Inferior parietal cortex (tissue), 1 donor: Measurements from ENCODE around the gene AMBP.

ENCODE experiments used
- DNase-seq: peaks from one replicate; pipeline ENCODE4 v3.0.0-alpha.2; 2016; ENCODE audit errors: extremely low spot score

AMBP gene

DNA sequence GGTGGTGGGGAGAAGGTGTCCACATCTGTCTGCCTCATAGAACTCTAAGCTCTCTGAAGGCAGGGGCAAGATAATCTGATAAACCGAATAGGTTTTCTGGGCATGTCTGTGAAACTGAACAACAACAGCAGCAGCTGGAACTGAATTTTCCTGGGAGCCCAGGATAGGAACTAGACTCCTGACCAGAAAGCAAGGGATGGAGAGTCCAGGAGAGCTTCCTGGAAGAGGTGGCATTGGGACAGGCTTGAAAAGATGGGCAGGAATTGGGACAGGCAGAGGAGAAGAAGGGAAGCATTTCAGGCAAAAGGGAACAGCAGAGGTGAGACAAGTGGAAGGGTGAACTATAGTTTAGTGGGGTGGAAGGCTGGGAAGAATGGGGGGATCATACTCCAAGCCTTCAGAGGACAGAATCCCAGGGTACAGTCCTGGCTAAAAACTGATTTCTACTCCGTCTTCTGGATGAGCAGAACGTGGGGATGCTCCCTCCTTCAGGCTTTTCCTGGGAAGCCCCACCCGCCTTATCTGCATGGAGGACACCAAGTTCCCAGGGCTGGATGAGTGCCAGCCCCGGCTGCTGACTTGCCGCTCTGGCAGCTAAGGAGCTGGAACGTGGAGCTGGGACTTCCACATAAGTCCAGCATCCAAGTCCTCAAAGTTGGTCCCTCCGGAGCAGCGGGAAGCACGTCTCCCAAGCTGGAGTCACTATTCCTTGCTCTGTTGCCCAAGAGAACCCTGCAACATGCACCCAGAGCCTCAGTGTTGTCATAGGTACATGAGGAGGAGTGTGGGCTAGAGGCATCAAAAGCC is 34.9 kb upstream of the AMBP start:
- no peak for DNase-seq

DNA sequence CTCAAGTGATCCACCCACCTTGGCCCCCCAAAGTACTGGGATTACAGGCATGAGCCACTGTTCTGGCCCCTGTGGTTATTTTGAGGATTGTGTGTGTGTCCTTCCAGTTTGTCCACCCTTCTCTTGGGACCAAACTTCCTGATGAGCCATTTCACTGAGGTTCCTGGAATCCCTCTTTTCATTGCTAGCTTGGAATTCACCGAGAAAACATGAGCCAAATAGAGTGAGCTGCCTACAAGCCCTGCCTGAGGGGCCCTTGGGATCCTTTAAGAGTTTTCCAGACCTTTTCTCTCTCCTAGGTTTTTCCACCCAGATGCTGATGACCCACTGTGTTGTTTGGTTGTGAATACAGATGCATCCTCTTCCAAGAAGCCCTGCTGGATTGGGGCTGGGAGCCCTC is 34.2 kb upstream of the AMBP start:
- no peak for DNase-seq

DNA sequence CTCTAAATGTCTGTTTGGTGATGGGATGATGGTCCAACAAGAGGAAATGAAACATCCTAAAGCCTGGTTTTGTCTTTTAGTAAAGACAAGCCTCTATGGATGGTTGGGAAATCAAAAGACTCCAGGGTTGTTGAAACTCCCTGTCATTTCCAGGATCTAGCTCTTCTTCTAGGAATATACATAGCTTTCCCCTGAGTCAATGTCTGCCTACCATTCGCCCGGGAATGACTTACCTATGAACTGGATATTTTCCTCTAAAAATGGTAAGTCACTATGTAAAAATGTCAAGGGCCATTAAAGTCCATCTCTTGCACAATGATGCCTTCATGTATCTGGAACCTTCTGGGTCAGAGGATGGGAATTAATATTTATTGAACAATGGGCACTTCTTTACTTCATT is 32.1 kb upstream of the AMBP start:
- no peak for DNase-seq

DNA sequence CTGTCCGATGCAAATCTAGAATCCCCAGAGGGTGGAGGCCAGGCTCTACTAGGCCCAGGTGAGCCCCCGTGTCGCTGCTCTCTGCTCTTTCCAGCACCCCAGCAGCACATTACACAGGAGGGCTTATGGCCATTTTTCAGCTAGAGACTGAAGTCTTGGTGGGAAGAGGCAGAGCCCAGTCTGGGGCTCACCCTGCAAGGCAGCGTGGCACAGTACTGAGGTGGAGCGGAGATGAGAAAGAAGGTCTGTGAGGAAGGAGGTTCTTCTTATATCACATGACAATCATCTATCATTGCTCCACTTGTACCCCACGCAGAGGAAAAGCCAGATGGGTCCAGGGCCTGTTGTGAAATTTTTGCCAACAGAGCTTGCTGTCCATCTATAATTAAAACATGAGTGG is 31.0 kb upstream of the AMBP start:
- no peak for DNase-seq

DNA sequence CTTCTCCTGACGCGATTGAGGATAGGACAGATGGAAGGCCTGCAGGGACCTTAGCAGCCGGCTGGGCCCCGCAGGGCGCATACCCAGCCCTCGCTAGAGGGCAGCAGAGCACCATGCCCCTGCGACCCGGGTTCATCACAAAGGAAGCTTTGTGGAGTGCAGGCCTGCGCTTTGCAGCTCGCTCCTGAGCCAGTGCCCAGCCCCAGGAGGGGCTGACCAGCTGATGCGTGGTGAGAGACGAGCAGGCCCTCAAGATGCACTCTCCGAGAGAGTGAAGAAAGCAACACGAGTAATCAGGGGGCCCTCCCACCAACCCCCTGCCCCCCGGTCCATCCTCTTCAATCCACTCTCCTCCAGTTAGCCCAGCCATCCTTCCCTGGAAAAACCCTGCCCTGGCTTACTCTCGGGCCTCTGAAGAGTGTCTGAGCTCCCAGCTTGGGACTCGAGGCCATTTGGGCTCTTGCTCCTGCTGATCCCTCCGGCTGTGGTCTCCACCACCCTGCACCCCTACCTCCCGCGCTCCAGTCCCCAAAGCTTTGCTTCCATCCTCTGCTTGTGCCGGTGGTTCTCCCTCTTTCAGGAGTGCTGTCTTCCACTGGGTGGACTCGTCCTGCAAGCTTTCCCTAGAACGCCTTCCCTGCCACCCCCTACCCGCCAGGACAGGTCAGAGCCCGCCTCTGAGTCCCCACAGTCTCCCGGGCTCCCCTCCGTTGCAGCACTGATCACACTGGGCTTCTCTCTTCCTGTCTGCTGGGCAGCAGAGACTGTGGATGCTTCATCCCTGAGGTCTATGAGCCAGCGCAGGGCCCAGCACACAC is 30.1 kb upstream of the AMBP start:
- peak; percentile 79 for DNase-seq

DNA sequence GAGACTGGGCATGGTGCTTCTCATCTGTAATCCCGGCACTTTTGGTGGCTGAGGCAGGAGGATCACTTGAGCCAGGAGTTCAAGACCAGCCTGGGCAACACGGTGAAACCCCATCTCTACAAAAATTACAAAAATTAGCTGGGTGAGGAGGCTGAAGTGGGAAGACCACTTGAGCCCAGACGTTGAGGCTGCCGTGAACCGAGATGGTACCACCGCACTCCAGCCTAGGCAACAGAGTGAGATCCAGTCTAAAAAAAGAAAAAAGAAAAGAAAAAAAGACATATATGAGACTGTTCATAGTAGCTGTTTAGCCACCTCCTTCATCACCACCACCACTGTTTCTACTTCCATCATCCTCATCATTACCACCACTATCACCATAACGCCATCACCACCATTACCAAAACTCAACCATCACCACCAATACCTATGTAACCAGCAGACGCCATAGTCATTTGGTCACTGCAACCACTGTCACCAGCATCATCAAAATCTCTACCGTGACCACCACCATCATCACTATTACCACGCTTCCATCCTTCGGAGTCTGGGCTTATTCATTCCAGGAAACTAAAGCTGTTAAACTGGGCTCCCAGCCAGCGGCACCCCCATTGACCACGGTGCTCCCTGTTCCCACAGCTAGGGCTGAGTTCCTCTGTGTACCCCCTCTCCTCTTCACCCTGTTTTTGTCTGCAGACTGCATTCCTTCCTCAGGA is 29.3 kb upstream of the AMBP start:
- DNase-seq, result no peak

DNA sequence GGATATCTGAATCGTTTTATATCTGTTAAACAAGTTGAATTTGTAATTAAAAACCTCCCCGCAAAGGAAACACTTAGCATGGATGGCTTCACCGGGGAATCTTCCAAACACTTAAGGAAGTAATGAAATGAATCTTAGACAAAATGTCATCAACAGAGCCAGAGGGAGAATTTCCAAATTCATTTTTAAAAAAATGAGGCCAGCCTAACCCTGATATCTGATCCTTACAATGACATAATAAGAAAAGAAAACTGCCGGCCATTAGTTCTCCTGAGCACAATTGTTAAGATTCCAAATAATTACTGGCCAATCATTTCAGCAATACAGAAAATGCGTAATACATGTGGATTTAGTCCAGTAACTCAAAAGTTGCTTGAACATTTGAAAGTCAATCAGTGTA is 27.1 kb upstream of the AMBP start:
- DNase-seq, result no peak

DNA sequence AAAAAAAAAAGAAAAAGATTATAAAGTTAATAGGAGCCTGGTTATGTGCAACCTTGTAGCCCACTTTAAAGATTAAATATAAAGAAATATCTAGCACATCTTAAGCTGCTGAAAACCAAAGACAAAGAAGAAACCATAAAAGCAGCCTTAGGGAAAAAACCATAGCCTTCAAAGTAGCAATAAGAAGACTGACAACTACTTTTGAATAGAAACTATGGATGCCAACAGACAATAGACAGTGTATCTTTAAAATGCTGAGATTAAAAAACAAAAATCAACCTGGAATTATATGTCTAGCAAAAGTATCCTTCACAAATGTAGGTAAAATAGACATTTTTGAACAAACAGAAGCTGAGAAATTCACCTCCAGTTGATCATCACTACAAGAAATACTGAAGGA is 24.4 kb upstream of the AMBP start:
- no peak for DNase-seq

DNA sequence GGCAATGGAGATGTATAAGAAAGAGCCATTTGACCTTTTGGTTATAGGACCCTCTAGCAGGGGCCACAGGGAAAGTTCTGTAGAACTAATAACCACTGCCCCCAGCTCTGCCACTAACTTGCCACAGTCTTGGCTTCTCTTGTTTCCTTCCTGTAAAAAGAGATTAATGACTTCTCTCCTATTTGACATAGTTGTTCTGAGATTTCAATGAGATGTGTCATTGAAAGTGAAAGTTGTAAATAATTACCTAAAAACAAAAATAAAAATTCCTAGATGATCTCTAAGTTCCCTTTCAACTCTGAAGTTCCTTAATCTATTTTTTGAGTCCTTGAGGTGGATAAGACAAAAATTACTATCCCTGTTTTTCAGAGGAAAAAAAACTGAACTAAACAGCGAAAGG is 22.4 kb upstream of the AMBP start:
- no peak for DNase-seq

DNA sequence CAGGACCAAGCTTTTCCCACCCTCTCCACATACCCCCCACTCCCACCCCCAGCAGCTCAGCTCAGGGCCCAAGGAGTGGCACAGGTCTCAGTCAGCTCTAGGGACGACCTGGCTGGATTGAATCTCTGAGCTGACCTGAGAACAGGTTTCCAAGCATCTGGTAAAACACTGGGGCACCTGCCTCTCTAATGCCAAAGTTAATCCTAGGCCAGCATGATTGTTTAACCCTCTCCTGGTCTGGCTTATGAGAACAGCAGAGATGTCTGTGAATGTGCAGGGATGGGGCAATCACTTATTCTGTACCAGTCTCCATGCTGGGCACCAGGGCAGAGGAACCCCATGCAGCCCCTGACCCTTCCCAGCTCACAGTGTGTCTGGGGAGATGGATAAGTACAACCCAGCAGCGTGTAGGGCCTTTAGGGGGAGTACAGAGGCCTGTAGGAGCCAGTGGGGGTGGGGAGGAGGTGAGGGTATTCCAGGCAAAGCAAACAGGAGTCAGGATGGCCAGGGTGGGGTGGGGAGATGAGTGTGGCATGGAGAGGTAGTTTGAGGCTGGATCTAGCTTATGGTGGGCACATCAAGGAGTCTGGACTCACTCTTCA is 21.7 kb upstream of the AMBP start:
- no peak for DNase-seq

DNA sequence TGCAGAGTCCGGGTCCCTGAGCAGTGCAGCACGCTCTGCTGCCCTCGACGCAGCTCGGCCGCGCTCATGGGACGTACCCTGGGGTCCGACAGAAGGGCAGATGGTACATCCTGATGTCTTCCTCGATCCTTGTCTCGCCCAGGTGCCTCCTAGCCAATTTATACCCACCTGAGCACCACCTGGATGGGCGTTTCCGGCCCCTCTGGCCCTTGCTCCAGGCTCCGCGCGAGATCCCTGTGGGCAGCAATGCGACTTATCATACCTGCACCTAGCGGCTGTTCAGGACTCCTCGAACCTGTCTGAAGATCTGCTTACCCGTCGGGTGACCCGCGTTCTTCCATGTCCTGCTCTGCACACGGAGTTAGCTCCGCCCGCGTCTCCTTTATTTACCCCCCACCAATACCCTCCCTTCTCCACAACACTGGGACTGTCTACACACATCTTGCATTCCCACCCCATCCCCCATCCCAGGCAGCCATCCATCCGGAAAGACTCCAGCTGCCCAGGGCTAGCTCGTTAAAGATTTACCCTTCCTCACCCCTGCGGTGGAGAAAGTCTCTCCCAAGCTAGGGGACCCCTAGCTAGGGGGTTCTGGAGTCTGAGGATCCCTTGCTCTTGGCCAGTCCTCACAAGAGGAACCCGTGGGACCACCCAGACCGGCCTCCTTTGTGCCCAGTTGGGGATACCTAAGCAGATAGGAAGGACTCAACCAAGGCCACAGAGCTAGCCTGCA is 21.0 kb upstream of the AMBP start, which contains the start of gene KIF12:
TSS of gene KIF12 (minus strand) at position 357 of the 733 bp plus-strand sequence. CDS start at position 341, 16 bp downstream.
- DNase-seq, result no peak

DNA sequence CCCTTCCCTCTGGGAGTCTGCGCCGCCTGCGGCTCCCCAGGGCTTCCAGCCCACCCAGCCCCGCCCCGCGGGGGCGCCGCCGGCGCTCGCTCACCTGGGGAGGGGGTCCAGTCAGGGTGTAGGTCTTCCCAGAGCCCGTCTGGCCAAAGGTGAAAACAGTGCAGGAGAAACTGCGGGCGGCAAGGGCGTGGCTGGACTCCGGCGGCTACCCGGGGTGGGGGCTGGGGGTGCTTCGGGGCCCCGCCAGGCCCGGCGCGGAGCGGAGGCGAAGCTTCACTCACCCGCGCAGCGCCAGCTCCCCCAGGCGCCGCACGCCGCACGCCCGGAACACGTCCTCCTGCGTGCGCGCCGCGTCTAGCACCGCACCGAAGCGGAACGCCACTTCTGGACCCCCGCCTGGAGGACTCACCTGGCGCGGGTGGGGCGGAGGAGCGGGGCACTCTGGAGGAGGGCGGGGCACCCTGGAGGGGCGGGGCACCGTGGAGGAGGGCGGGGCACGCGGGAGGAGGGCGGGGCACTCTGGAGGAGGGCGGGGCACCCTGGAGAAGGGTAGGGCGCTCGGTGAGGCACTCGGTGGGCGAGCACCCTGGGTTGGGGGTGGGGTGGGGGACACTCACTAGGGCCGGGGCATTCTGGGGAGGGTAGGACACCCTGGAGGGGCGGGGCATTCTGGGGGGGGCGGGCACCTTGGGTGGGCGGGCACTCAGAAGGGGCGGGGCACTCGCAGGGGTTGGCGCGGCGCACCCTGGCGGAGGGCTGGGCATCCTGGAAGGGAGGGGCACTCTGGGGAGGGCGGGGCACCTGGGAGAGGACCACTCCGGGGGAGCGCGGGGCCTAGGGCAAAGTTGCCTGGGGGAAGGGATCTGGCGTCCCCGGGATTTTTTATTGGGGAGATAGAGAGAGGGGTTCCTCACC is 20.2 kb upstream of the AMBP start:
- DNase-seq, result no peak

DNA sequence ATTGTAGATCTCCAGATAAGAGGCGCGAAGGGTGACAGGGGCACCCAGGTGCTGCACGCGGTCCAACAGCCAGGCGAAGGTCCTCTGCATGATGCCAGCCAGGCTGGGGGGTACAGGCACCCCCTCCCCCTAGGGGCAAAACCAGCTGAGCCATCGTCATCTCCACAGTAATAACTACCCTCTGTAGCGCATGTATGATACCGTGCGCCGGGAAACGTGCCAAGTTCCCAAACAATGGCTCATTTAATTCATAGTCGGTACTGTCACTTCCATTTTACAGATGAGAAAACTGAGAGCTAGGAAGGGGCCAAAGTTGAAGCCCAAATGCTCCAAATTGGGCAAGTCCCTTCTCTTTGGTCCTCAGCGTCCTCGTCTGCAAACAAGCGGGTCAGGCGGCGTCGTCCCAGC is 19.5 kb upstream of the AMBP start:
- no peak for DNase-seq

DNA sequence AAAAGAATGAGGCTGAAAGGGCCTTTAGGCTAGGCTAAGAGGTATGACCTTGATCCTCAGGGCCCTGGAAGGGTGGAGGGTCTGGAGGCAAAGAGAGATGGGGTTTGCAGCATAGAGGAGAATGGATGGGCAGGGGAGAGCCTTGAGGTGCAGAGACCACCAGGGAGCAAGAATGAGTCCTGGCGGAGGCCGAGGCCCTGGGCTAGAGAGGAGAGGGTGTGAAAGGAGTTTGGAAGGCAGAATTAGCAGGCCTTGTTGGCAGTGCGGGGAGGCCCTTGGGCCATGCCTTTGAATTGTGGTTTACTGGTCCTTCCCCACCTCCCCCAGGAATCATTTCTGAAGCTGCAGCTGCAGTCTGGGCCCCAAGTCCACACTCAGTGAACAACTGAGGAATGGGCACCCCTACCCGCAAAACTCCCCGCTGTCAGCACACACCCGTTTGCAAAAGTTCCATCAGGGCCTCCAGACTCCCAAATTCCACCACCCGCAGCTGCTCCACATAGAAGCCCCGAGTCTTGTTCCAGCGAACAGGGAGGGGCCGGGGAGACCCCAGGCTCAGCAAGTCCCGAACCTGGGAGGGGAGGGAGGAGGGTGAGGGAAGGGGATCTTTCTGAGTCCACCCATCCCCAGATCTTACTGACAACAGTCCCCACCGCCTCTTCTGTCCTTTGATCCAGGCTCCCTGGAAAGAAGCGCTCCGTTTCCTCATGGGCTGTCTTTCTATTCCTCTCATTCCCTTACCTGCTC is 18.9 kb upstream of the AMBP start:
- no peak for DNase-seq

DNA sequence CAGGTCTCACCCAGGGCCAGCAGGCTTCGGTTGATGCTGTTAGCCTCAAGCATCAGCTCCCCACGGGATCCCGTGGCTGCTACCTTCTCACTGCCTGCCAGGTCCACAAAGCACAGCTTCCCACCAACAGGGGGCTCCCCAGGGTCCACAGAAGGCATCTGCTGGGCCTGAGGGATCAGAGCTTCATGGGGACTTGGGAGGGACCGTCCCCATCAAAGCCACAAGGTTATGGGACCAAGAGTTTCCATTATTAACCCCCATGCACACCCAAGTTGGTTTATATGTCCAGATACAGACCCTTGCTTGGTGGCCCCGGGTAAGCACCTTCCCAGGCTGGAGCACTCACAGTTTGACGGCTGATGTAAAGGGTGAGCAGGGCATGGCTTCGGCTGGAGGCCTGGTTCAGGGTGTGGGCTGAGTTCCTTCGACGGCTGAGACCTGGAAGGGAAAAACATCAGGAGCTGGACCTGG is 18.0 kb upstream of the AMBP start:
- no peak for DNase-seq

DNA sequence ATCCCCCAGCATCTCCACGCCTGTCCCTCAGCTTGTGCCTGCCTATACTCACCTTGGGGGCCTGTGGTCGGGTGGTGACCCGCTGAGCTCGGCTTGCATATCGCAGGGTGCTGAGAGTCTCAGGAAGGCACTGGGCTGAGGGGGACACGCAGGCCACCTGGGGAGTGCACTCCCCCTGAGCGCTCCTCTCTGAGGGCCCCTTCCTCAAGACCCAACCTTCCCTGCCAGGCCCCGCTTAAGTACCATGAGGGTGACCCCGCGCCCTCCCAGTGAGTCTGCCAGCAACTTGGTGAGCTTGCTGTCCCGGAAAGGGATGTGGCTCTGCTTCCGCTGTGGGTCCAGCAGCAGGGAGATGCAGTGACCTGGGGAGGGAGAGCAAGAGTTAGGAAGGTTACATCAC is 16.9 kb upstream of the AMBP start:
- DNase-seq, result no peak

DNA sequence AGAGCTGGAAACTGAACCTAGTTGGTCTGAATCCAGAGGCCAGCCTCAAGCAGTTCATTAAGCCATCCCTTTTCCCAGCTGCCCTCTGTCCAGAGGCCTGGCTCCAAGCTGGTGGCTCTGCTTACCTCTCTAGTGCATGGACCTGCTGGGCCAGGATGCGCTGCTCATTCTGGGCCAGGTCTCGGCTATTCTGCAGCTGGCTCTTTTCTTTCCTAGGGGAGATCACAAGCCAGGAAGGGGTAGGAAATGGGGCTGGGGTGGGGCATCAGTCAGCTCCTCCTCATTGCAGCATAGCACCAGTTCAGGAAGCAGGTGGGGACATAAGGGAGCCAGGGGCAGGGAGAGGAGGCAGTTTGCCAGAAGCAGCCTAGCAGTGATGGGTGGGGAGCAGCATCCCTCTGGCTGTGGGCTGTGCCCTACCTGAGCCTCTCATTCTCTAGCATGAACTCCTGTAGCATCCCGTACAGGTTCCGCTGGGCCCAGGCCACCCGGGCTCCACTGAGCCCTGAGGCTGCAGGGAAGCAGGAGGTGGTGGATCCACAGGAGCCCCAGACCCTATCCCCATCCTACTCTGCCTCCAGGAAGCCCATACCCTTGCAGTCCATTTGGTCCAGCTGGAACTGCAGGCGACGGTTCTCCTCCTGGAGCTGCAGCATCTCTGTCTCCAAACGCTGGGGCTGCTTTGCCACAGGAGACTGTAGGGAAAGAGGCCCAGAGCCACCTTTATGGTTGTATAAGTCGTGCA is 15.8 kb upstream of the AMBP start:
- no peak for DNase-seq

DNA sequence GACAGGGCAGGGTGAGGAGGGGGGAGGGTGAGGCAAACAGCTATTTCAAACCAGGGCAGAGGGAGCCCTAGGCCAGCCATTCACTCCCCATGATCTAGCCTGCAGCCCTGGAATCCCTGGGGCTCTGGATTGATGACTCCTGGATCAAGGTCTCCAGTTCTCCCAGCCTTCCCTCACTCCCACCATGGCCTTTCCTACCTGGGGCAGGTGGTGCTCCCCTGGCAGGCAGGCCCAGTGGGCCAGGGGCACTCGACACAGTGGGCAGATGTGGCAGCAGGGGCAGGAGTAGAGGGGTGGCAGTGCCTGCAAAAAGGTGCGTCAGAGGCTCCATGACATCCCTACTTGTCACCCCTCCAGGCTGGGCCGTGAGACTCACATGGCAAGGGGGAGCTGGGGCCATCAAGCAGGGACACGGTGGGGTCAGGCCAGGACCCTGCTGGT is 15.0 kb upstream of the AMBP start:
- no peak for DNase-seq

DNA sequence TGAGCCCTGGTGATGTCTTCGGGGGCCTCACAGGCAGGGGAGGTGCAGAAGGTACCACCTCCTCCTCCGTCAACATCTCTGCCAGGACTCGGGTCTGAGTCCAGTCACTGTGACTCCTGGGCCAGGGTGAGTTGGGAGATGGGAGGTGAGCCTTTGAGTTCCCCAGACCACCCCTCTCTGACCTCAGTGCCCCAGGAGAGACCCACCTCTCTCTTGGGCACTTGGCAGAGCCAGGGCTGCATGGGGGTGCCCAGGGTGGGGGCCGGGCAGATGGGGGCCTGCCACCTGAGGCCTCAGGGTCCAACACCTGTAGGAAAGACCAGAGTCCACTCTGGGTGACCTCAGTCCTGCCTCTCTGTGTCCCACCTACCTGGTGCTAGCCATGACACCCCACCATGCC is 14.2 kb upstream of the AMBP start:
- no peak for DNase-seq
